ENCODE results near the gene CBL.
"Not testable (repeated sequence)": the region's sequence is repeated elsewhere in the genome, so short reads cannot be mapped to it uniquely, and the experiment has no call there.

Gene CBL

GRCh38 chr11:119185981-119186634 is 20.0 kb upstream of the CBL start:
- no peak for TF ChIP-seq CTCF (IDR thresholded peaks at IDR 0.05; ENCODE audit: low read depth, low read length)
- H3K4me3 ChIP-seq (ENCODE audit: low read depth, low read length), result no peak overlapping the region
- in situ Hi-C loops (cut with HindIII; ENCODE audit: low sequenced_read_pairs), result no loop called here
- DNase-seq (ENCODE audit: low read depth, low spot score), result no peak

- DNase-seq (ENCODE audit: low read depth, low spot score), result no peak
- TF ChIP-seq CTCF (IDR thresholded peaks at IDR 0.05; ENCODE audit: low read depth, low read length), result no peak
- H3K4me3 ChIP-seq (ENCODE audit: low read depth, low read length), result no peak overlapping the region
- in situ Hi-C loops (cut with HindIII; ENCODE audit: low sequenced_read_pairs), result no loop called here
These were observed 18.8 kb upstream of the CBL start for GRCh38 chr11:119187123-119187892.

GRCh38 chr11:119188067-119188466 is 18.1 kb upstream of the CBL start:
- H3K4me3 ChIP-seq (ENCODE audit: low read depth, low read length), result no peak overlapping the region
- in situ Hi-C loops (cut with HindIII; ENCODE audit: low sequenced_read_pairs), result no loop called here
- no peak for TF ChIP-seq CTCF (IDR thresholded peaks at IDR 0.05; ENCODE audit: low read depth, low read length)
- no peak for DNase-seq (ENCODE audit: low read depth, low spot score)

- DNase-seq (ENCODE audit: low read depth, low spot score), result no peak
- TF ChIP-seq CTCF (IDR thresholded peaks at IDR 0.05; ENCODE audit: low read depth, low read length), result no peak
- H3K4me3 ChIP-seq (ENCODE audit: low read depth, low read length), result no peak overlapping the region
- in situ Hi-C loops (cut with HindIII; ENCODE audit: low sequenced_read_pairs), result no loop called here
These were observed 17.3 kb upstream of the CBL start for GRCh38 chr11:119188887-119189286.

- no peak for DNase-seq (ENCODE audit: low read depth, low spot score)
- TF ChIP-seq CTCF (IDR thresholded peaks at IDR 0.05; ENCODE audit: low read depth, low read length), result no peak
- H3K4me3 ChIP-seq (ENCODE audit: low read depth, low read length), result no peak overlapping the region
- in situ Hi-C loops (cut with HindIII; ENCODE audit: low sequenced_read_pairs), result no loop called here
These were observed 16.7 kb upstream of the CBL start for GRCh38 chr11:119189393-119189792.

GRCh38 chr11:119190531-119190930 is 15.6 kb upstream of the CBL start:
- no peak for TF ChIP-seq CTCF (IDR thresholded peaks at IDR 0.05; ENCODE audit: low read depth, low read length)
- no peak overlapping the region for H3K4me3 ChIP-seq (ENCODE audit: low read depth, low read length)

GRCh38 chr11:119191265-119191664 is 14.9 kb upstream of the CBL start:
- DNase-seq (ENCODE audit: low read depth, low spot score); in situ Hi-C loops (cut with HindIII; ENCODE audit: low sequenced_read_pairs); H3K4me3 ChIP-seq (ENCODE audit: low read depth, low read length): not testable (repeated sequence)

More at GRCh38 chr11:119190531-119190930, 15.6 kb upstream of the CBL start:
- in situ Hi-C loops (cut with HindIII; ENCODE audit: low sequenced_read_pairs), result no loop called here
- DNase-seq (ENCODE audit: low read depth, low spot score), result no peak
